Ovary (tissue), 9 donors: Measurements from ENCODE around the gene NPPA. TPM values are rescaled to one million over a fixed set of nuclear protein-coding genes. Genes with fewer than 3 reads are reported as not detected.

Experiments used
- DNase-seq, 5 donors: peaks; one replicate each; pipeline ENCODE4 v3.0.0-alpha.2; 2019 to 2020
- H3K27ac ChIP-seq, 2 donors: fragments of 200-600 bp; one replicate each; pipeline versions ENCODE4 v1.5.1 to v1.8.0; 2019 to 2022
- H3K27me3 ChIP-seq: fragments of 200-600 bp; one replicate; pipeline ENCODE4 v1.8.0; 2022
- H3K36me3 ChIP-seq: fragments of 200-600 bp; sonication (generic); one replicate; pipeline ENCODE4 v1.5.1; 2019
- H3K4me1 ChIP-seq: one replicate; pipeline ENCODE4 v1.8.1; 2013; ENCODE audit warnings: mild to moderate bottlenecking, moderate library complexity; ENCODE audit not compliant: insufficient read depth
- H3K4me3 ChIP-seq: fragments of 200-600 bp; sonication (generic); one replicate; pipeline ENCODE4 v1.5.1; 2017
- H3K9me3 ChIP-seq, 2 donors: fragments of 200-600 bp in 1 of 2; sonication (generic) in 1 of 2; one replicate each; pipeline versions ENCODE4 v1.5.1 to v1.8.1; 2013 to 2019; ENCODE audit warnings: mild to moderate bottlenecking in 1 of 2, moderate library complexity in 1 of 2
- CTCF ChIP-seq, 3 donors: fragments of 450-650 bp in 2 of 3; fragments of 200-600 bp in 1 of 3; IDR thresholded peaks; one replicate each; pipeline versions ENCODE4 v1.5.1 to v1.8.0; 2016 to 2022; ENCODE audit warnings: antibody characterized with exemption in 3 of 3, mild to moderate bottlenecking in 1 of 3
- EP300 ChIP-seq: sonication (generic); formaldehyde crosslinking; IDR thresholded peaks from one replicate; pipeline ENCODE4 v1.6.1; 2017; ENCODE audit warnings: antibody characterized with exemption
- POLR2A ChIP-seq: fragments of 450-650 bp; IDR thresholded peaks from one replicate; pipeline ENCODE4 v1.6.1; 2017; ENCODE audit warnings: antibody characterized with exemption, mild to moderate bottlenecking, moderate library complexity
- WGBS, 3 donors: extraction: QIAGEN DNeasy Blood & Tissue Kit in 1 of 3; methylation state at CpG; one replicate each; pipeline versions ENCODE4 v1.1.5 to v1.1.7; 2013 to 2017; 5-methylcytosine and 5-hydroxymethylcytosine counted together
- intact Hi-C, 4 donors: fragments of 100-400 bp; cut with DNase I; formaldehyde crosslinking; loops; one replicate each; pipeline versions ENCODE4 v1.11.0 to v1.15.1; 2022 to 2023
- polyA plus RNA-seq, 2 donors: library from polyadenylated mRNA; stranded (reverse); fragments of 200-250 nt in 1 of 2; fragments of 350-450 nt in 1 of 2; fragmentation: Illumina TruSeq in 1 of 2; extraction: RNeasy Lipid Tissue Mini Kit (QIAGEN cat#74804) in 1 of 2; gene quantifications; one replicate each; pipeline ENCODE4 v1.2.3, GENCODE V29; 2013 to 2014
- total RNA-seq, 7 donors: library from RNA; depleted of rRNA in 2 of 7; stranded (reverse); fragments of >200 nt in 2 of 7; fragmentation: NEBNext Ultra II Directional in 3 of 7; extraction: Animal tissue kit (Norgen Biotek cat#: 25700) in 3 of 7; gene quantifications; one replicate each; pipeline versions ENCODE4 v1.1.0 to v1.2.4, GENCODE V29; 2016 to 2023
- donor health status: DM: no; HTN: no; CAD: no; lungs with moderate emphysema.
- donor health status: DM: no; HTN: no; CAD: no.
- donor health status: Bipolar disorder and iron deficiency.
- donor health status: DM: yes; HTN: yes; CAD: no.
- donor health status: DM: no; HTN: no; CAD: no.
- donor health status: DM: yes; HTN: yes; CAD: no.

NPPA gene
- total and polyA plus RNA-seq, 9 donors = 0.83 to 2.5 (median 0.96) TPM; not detected in 4

DNA sequence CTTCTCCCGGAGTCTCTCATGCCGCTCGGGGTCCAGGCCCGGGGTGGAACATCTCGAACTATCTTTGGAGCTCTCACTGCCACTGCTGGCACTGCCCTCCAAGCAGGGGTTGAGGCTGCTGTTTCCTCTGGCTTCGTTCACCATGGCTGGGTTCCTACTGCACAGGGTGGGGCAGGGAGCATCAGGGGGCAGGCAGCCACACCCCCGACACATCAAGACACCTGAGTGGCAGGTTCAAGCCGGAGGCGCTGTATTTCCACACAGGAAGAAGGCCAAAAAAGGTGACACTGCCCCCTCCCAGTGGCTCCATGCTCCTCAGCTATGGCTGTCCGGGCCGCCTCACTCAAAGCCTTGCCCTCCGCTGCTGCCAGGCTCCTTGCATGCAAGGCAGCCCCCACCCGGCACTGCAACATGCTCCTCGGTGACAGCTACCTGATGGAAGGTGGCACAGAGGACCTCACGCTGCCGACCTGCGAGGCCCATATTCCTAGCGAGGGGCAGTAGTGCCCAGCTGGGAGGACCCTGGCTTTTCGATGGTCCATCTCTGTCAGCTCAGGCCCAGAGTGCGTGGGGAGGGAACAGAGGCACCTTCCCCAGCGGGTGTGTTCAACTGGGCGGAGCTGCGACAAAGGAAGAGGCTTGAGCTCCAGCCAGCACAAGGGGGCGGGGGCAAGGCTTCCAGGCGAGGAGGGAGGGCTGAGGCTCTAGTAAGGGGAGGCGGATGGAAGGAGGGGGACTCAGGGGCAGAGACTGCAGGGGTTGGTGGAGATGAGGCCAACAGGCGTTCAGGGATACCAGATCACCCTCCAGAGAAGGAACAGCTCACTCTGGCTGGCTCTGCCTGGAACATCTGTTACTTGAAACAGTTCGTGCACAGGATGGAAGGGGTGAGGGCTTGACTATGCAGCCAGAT, 44.4 kb downstream of the NPPA start:
- TF ChIP-seq CTCF (IDR thresholded peaks at IDR 0.05) (no peak), EP300 (no peak), POLR2A (peak; percentile 76)
- Histone ChIP-seq H3K36me3 (no peaks in the 10 kb centered on the region), H3K4me3 (peak overlapping the region; percentile 62), H3K27ac (peak overlapping the region; percentile 95 to 96), H3K27me3 (no peaks in the 10 kb centered on the region), H3K4me1 (peaks cover 4% of the 10 kb centered on the region), H3K9me3 (no peaks in the 10 kb centered on the region)
- DNase-seq = peak; percentile 96 to 98 (median 97)
- WGBS, 3 donors = 1 to 2% (median 2%) methylated on average over 27 to 28 of the region's 28 CpGs
- intact Hi-C loops = loop anchor here in 1 of 4 donors (2.0 kb wide), 1 partner anchor 16 kb away; no protein-coding TSS in a partner anchor

GRCh38 chr1:11802616-11802972, 45.0 kb downstream of the NPPA start:
- no peaks in the 10 kb centered on the region for H3K36me3 ChIP-seq
- H3K27me3 ChIP-seq = no peaks in the 10 kb centered on the region
- intact Hi-C loops = loop anchor here in 1 of 4 donors (2.0 kb wide), 1 partner anchor 16 kb away; no protein-coding TSS in a partner anchor
- H3K4me3 ChIP-seq = peak overlapping the region; percentile 62
- H3K27ac ChIP-seq = peak overlapping the region; percentile 95 to 96
- no peaks in the 10 kb centered on the region for H3K9me3 ChIP-seq
- TF ChIP-seq EP300 = no peak
- TF ChIP-seq POLR2A = peak; percentile 29
- peaks cover 5% of the 10 kb centered on the region for H3K4me1 ChIP-seq
- DNase-seq = peak in 4 of 5 donors; percentile 32 to 61 (median 55)
- WGBS, 3 donors = 4 to 7% (median 5%) methylated on average over 6 of the region's 6 CpGs

GRCh38 chr1:11800756-11801433, 46.7 kb downstream of the NPPA start:
- no peaks in the 10 kb centered on the region for H3K27me3 ChIP-seq
- 78 to 87% (median 80%) methylated on average over 19 to 21 of the region's 21 CpGs for WGBS, 3 donors
- H3K27ac ChIP-seq = peak overlapping the region in 1 of 2 donors; percentile 36
- no peaks in the 10 kb centered on the region for H3K36me3 ChIP-seq
- no peak overlapping the region for H3K4me3 ChIP-seq
- DNase-seq = peak in 3 of 5 donors; percentile 27 to 59 (median 49)
- H3K9me3 ChIP-seq = no peaks in the 10 kb centered on the region
- TF ChIP-seq POLR2A = no peak
- TF ChIP-seq CTCF (IDR thresholded peaks at IDR 0.05) = no peak
- TF ChIP-seq EP300 = no peak
- intact Hi-C loops = no loop called here
- H3K4me1 ChIP-seq = peaks cover 9% of the 10 kb centered on the region

GRCh38 chr1:11800391-11800755, 47.2 kb downstream of the NPPA start:
- no peak overlapping the region for H3K27ac ChIP-seq
- peaks cover 9% of the 10 kb centered on the region for H3K4me1 ChIP-seq
- H3K36me3 ChIP-seq = no peaks in the 10 kb centered on the region
- TF ChIP-seq EP300 = no peak
- no peak for TF ChIP-seq POLR2A
- TF ChIP-seq CTCF (IDR thresholded peaks at IDR 0.05) = no peak
- intact Hi-C loops = no loop called here
- no peaks in the 10 kb centered on the region for H3K27me3 ChIP-seq
- WGBS, 3 donors = 90 to 93% (median 92%) methylated on average over 8 of the region's 8 CpGs
- H3K9me3 ChIP-seq = no peaks in the 10 kb centered on the region
- DNase-seq = no peak
- no peak overlapping the region for H3K4me3 ChIP-seq
